HG03025 (cell line): ENCODE data around the gene SPN.
"Not testable (repeated sequence)": the region's sequence is repeated elsewhere in the genome, so short reads cannot be mapped to it uniquely, and the experiment has no call there.

Experiments
- ATAC-seq: cut with Tn5 transposase; IDR thresholded peaks from one replicate; pipeline ENCODE4 v1.9.1; 2021; ENCODE audit warnings: mild to moderate bottlenecking, moderate library complexity; ENCODE audit not compliant: unreplicated experiment, low FRiP score

Gene SPN

DNA sequence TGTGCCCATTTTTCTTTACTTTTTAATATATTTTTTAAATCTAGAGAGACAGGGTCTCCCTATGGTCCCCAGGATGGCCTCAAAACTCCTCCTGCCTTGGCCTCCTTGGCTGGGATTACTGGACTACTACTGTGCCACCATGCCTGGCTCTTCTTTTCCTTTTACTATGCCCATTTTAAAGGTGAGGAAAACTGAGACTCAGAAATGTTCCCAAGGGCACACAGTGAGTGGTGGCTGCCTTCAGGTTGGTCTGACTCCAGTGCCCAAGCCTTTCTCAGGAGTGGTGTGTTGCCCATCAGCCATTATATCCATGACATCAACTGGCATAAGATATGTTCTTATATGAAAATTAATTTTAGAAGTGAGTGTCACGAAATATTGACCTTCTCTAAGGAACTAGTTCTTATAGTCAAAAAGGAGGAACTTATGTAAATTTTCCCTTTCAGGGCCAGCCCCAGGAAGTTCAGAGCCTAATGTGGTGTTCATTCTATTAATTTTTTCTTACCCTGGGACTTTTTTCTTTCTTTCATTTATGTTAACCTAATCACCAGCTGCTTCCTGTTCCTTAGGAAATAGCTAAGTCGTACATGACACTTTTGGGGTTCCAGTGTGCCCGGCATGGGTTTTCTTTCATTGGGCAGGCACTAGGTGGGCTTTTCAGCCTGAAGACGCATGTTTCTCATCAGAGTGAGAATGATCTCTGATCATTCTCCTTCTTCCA lies 17.9 kb upstream of the SPN start:
- ATAC-seq = no peak

DNA sequence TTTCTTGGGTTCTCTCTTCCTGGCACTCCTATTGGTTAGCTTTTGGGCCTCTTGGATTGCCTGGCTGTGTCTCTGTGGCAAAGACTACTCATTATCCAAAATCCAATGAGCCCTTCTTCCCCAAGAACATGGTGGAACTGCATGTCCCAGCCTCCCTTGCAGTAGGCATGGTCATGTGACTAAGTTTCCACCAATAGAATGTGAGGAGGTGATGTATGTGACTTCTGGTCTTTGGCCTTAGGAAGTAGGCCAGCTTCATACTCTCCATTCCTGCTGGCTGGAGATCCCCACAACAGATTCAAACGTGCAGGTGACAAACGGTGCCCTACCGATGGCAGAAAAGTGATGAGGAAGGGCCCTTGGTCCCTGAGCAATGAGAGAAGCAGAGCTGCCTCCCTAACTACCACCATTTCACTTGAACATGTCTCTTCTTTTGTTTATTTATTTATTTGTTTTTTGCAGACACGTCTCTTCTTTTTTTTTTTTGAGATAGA lies 17.3 kb upstream of the SPN start:
- ATAC-seq = no peak

DNA sequence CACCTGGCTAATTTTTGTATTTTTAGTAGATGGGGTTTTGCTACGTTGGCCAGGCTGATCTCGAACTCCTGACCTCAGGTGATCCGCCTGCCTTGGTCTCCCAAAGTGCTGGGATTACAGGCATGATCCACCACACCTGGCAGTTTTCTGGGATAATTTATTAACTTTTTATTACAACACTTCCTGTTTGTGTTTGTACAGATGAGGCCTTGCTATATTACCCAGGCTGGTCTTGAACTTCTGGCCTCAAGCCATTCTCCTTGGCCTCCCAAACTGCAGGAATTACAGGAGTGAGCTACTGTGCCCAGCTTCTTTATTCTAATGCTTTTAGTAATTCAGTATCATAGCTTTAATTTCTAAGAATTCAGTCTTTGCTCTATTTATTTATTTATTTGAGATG lies 16.1 kb upstream of the SPN start:
- ATAC-seq = no peak

DNA sequence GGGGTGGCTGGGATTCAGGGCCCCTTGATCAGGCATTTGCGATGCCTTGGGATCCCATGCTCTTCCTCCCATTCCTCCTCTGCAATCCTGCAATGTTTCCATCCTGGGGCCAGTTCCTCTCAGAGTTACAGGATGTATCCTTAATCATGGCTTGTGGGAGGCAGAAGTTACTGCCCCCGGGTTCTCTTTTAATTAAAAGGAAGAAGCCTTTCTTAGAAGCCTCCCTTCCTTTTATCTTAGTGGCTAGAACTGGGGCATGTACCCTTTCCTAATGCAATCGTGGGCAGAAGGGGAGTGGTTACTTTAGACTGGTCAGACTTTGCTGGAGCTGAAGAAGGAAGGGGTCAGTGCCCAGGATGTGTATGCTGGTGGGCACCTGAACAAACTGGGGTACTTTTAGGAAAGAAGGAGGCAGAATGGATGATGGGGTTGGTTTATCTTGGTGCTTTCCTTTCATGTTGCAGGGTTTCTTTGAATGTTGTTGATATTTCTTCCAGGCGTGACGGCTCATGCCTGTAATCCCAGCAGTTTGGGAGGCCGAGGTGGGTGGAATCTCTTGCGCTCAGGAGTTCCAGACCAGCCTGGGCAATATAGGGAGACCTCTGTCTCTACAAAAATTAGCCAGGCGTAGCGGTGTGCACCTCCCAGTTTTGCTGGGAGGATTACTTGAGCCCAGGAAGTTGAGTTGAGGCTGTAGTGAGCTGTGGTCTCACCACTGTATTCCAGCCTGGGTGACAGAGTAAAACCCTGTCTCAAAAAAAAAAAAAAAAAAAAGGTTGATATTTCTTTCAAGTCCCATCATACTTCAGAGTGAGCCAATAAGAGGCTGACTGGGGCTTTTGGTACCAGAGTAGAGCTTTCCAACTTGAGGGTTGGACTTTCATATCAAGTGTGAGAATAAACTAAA lies 13.2 kb upstream of the SPN start:
- no peak for ATAC-seq

DNA sequence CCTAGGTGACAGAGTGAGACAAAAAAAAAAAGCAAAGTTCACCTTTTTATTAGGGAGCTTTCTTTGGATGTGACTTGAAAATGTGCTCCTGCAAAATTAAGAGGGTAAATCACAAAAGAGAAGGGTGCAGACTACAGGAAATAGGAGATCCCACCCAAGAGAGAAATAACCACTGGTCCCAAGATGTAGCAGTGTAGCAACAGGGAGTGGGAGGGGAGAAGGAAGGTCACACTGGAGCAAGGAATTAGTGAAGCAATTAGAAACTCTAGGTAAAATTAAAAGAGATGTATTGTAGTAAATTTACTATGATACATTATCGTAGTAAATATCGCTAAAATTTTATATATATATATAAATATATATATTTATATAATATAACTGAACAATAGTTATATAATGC lies 12.3 kb upstream of the SPN start:
- no peak for ATAC-seq

DNA sequence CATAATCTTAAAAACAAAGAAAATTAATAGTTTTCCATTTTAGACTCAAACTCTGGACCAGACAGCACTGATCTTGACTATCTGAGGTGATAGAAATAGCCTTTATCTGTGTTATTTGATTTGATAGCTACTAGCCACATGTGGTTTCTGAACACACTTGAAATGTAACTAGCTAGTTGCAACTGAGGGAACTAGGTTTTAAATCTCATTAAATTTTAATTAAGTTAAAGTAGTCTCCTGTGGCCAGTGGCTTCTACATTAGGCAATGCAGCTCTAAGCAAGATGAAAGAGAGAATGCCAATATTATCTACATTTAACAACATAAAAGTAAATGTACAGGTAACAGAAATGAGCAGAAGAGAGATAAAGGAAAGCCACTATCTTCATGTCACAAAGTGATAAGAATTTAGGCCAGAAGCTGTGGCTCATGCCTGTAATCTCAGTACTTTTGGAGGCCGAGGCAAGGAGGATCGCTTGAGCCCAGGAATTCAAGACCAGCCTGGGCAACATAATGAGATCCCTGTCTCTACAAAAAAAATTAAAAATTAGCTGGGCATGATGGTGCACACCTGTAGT lies 11.2 kb upstream of the SPN start:
- no peak for ATAC-seq

DNA sequence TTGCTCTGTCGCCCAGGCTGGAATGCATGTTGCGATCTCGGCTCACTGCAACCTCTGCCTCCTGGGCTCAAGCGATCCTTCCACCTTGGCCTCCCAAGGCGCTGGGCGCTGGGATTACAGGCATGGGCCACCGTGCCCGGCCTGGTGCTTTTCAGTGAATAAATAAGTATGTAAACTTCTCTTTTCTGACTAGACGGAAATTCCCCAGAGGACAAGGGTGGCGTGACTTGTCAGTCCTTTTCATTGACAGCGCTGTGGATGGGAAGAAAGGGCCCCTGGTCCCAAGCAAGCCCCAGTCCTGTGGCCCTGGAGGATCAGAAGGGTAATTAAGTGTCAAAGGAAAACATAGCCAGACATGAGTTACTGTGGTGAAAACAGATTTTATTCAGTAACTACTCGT lies 9.6 kb upstream of the SPN start:
- no peak for ATAC-seq

DNA sequence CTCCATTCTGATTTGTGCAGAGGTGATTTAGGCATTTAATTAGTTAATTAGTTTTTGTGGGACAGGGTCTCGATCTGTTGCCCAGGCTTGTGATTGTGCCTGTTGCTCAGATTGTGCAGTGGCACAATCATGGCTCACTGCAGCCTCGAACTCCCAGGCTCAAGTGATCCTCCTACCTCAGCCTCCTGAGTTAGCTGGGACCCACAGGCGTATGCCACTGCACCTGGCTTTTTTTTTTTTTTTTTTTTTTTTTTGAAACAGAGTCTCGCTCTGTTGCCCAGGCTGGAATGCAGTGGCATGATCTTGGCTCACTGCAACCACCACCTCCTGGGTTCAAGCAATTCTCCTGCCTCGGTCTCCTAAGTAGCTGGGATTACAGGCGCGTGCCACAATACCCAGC lies 9.2 kb upstream of the SPN start:
- ATAC-seq = not testable (repeated sequence)

DNA sequence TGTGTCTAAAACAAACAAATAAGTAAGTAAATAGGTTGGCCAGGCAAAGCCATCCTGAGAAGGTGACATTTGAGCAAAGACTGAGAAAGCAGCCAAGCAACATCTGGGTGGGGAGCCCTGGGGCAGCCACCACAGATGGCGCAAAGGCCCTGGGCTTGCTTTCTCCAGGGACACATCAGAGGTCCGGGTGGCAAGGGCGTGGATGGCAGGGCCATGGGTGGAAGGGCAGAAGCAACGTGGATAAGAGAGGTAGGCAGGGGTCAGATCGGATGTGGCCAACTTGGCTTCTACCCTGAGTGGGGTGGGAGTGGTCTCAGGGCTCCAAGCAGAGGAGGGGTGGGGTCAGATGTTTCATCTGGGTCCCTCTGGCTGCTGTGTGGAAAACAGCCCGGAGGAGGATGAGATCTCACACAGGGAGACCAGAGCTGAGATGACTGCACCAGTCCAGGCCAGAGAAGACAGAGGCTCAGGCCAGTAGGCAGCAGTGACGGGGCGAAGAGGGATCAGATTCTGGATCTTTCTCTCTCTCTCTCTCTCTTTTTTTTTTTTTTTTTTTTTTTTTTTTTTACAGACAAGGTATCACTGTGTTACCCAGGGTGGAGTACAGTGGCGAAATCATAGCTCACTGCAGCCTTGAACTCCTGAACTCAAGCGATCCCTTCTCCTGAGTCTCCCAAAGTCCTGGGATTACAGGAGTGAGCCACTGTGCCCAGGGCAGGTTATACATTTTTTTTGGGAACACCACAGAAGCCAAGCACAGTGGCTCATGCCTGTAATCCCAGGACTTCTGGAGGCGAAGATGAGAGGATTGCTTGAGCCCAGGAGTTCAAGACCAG lies 6.1 kb upstream of the SPN start:
- no peak for ATAC-seq

DNA sequence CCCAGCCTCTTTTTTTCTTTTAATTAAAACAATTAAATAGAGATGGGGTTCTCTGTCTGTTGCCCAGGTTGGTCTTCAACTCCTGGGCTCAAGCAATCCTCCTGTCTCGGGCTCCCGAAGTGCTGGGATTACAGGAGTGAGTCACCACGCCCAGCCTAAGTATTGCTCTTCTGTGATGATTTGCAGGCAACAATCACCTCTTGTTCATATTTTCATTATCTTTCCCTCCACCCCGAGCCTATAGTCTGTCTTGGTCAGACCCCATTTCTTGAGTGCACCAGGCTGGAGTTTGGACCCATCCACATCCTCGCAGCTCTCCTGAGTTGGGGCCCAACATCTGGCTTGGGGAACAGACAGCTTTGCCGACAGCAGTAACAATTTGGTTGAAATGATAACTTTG lies 4.3 kb upstream of the SPN start:
- no peak for ATAC-seq

DNA sequence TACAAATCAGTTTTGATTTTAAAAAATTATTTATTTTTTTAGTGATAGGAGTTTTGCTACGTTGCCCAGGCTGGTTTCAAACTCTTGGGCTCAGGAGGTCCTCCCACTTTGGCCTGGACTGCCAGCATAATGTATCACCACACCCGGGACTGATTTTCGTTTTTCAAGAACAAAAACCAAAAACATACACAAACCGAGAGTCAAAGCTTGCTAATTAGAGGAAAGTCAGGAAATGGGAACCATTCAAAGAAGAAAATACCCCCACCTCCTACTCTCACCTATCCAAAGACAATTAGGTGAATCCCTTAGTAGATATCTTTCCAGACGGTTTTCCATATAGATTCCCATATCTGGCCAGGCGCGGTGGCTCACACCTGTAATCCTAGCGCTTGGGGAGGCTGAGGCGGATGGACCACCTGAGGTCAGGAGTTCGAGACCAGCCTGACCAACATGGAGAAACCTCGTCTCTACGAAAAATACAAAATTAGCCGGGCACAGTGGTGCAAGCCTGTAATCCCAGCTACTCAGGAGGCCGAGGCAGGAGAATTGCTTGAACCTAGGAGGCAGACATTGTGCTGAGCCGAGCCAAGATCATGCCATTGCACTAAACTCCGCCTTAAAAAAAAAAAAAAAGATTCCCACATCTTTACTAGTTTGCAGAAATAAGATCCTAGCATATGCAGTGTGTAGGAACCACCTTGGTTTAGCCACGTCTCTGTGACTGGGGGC lies 883 bp upstream of the SPN start:
- ATAC-seq = no peak

DNA sequence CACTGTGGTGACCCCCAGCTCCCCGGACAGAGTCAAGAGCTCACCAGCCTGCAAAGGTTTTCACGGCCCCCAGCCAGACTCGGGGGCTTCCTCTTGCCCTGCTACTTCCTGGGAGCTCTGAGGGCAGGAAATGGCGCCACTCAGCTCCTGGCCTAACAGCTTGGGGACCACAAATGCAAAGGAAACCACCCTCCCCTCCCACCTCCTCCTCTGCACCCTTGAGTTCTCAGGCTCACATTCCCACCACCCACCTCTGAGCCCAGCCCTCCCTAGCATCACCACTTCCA lies 375 bp upstream of the SPN start:
- ATAC-seq = no peak

DNA sequence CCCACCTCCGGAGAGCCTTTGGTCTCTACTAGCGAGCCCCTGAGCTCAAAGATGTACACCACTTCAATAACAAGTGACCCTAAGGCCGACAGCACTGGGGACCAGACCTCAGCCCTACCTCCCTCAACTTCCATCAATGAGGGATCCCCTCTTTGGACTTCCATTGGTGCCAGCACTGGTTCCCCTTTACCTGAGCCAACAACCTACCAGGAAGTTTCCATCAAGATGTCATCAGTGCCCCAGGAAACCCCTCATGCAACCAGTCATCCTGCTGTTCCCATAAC lies 702 bp downstream of the SPN start:
- ATAC-seq = no peak

DNA sequence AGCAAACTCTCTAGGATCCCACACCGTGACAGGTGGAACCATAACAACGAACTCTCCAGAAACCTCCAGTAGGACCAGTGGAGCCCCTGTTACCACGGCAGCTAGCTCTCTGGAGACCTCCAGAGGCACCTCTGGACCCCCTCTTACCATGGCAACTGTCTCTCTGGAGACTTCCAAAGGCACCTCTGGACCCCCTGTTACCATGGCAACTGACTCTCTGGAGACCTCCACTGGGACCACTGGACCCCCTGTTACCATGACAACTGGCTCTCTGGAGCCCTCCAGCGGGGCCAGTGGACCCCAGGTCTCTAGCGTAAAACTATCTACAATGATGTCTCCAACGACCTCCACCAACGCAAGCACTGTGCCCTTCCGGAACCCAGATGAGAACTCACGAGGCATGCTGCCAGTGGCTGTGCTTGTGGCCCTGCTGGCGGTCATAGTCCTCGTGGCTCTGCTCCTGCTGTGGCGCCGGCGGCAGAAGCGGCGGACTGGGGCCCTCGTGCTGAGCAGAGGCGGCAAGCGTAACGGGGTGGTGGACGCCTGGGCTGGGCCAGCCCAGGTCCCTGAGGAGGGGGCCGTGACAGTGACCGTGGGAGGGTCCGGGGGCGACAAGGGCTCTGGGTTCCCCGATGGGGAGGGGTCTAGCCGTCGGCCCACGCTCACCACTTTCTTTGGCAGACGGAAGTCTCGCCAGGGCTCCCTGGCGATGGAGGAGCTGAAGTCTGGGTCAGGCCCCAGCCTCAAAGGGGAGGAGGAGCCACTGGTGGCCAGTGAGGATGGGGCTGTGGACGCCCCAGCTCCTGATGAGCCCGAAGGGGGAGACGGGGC lies 1.3 kb downstream of the SPN start:
- no peak for ATAC-seq

DNA sequence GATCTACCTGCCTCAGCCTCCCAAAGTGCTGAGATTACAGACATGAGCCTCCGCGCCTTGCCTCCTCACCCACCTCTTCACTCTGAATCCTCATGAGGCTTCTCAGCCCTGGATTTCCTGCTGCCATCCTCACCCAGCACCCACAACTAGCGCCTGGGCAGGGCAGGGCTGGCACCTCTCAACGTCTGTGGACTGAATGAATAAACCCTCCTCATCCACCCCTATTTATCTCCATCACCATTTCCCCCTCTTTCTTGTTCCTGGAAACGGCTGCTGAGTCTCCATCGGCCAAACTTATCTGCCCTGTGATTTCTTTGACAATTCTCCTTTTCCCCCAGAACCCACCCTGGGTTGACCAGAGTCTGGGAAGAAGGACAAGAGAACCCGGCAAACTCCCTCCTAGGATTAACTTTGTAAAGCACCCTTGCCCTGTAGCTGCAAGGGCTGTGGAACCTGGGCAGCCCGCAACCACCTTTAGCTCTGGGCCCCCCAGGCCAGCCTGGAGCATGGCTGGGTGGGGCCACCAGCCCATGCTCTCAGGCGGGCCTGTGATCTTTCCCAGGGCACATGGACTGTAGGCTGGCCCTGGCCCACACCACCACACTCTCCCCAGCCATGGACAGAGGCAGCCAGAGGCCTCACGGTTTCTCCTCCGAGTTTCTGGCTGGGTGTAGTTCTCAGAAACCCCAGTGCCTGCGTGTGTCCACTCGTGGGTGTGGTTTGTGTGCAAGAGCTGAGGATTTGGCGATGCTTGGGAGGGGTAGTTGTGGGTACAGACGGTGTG lies 2.4 kb downstream of the SPN start:
- ATAC-seq = no peak

DNA sequence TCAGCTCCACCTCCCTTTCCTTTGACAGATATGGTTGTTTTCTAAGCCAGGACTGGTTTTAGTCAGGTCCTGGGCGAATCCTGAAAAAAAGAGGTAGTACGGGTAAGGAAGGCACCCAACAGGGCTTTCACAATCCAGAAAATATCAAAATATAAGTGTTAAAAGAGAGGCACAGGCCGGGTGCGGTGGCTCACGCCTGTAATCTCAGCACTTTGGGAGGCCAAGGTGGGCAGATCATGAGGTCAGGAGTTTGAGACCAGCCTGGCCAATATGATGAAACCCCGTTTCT lies 4.2 kb downstream of the SPN start:
- not testable (repeated sequence) for ATAC-seq

DNA sequence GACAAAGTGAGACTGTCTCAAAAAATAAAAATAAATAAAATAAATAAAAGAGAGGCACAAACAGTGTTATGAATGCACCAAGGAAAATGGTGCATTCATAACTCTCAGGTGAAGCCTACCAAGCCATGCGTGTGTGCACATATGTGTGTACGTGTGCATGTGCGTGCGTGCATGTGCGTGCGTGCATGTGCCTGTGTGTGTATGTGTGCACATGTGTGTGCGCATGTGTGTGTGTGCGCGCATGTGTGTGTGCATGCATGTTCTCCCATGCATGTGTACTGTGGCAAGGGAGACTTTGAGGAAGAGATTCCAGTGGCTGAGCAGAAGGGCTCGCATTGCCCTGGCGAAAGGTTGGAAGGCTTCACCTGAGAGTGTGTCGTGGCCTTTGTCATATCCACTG lies 4.7 kb downstream of the SPN start:
- no peak for ATAC-seq

DNA sequence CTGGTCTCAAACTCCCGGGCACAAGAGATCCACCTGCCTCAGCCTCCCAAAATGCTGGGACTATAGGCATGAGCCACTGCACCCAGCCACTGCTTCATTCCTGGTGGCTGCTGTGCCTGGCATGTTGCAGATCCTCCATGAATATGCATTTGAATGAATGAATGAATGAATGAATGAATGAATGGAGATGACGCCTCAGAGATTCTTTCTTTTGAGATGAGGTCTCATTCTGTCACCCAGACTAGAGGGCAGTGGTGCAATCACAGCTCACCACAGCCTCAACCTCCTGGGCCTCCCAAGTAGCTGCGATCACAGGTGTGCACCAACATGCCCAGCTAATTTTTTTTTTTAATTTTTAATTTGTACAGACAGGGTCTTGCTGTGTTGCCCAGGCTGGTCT lies 5.2 kb downstream of the SPN start:
- no peak for ATAC-seq

DNA sequence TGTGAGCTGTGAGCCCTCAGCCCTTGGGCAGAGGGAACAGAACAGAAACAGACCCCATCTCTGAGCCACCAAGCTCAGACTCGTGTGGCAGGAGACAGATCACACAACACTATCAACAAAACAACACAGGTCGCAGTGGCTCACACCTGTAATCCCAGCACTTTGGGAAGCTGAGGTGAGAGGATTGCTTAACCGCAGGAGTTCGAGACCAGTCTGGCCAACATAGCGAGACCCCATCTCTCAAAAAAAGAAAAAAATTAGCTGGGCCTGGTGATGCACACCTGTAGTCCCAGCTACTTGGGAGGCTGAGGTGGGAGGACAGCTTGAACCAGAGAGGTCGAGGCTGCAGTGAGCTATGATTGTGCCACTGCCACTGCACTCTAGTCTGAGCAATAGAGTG lies 10.5 kb downstream of the SPN start:
- ATAC-seq = no peak
